Progenitor cell of endocrine pancreas (in vitro differentiated cells): ENCODE results near the gene PRMT7. TPM values are rescaled to one million over a fixed set of nuclear protein-coding genes. Genes with fewer than 3 reads are reported as not detected.

Source experiments
- DNase-seq: peaks from one replicate; pipeline ENCODE4 v3.0.0; 2021; ENCODE audit warnings: low spot score; ENCODE audit not compliant: unreplicated experiment
- H3K27ac Mint-ChIP-seq: 2 replicates; pipeline ENCODE4 v1.8.0; 2021; ENCODE audit warnings: mild to moderate bottlenecking, moderate library complexity, mixed read lengths
- H3K27me3 Mint-ChIP-seq: 2 replicates; pipeline ENCODE4 v1.8.0; 2021; ENCODE audit warnings: mixed read lengths
- H3K36me3 Mint-ChIP-seq: 2 replicates; pipeline ENCODE4 v1.8.0; 2022; ENCODE audit warnings: mixed read lengths; ENCODE audit not compliant: insufficient read depth
- H3K4me1 Mint-ChIP-seq: 2 replicates; pipeline ENCODE4 v1.8.0; 2021; ENCODE audit warnings: low read depth, mixed read lengths
- H3K4me3 Mint-ChIP-seq: 2 replicates; pipeline ENCODE4 v1.8.0; 2021; ENCODE audit warnings: low read depth, mild to moderate bottlenecking, moderate library complexity, mixed read lengths
- H3K9me3 Mint-ChIP-seq: 2 replicates; pipeline ENCODE4 v1.8.0; 2021; ENCODE audit warnings: low read depth, mixed read lengths
- total RNA-seq: library from RNA; stranded (reverse); gene quantifications from 2 replicates; pipeline ENCODE4 v1.2.1, GENCODE V29; 2021
- TF ChIP-seq, protein P1 (sequence below): fragments of 200-600 bp; sonication (generic); IDR thresholded peaks from one replicate; pipeline ENCODE4 v1.5.0; 2021; ENCODE audit warnings: antibody characterized with exemption, mild to moderate bottlenecking; ENCODE audit not compliant: unreplicated experiment

PRMT7 gene
- total RNA-seq, 1 donor from 2014 or later, result 60.0 TPM

DNA sequence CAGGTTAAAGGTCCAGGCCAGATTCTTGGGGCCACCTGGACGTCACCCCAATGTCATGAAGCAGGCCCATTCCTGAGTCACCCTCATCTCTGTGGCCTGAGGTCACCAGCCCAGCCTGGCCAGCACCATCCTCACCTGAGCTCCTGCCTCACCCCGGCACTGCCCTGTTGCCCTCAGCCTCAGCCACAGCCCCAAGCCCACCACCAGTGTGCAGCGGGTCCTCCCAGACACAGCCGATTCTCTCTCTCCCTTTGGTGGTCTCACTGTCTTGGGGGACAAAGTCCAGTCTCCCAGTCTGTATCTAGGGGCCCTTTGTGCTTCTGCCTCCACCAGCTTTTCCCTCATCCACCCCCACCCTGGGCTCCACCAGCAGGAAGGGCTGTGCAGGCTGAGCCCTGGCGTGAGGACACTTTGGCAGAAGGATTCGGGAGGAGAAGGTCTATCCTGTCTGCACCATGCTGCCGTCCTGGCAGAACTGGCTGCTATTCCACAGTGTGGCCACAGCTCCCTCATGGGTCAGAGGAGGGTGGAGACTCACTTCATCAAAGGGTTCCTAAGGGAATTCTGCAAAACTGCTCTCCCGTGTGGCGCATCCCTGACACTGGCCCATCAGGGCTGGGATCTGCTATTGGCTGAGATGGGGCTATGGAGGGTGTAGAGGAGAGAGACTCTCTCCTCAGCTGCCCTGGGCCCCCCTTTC, 64.3 kb downstream of the PRMT7 start:
- TF ChIP-seq, protein P1, sequence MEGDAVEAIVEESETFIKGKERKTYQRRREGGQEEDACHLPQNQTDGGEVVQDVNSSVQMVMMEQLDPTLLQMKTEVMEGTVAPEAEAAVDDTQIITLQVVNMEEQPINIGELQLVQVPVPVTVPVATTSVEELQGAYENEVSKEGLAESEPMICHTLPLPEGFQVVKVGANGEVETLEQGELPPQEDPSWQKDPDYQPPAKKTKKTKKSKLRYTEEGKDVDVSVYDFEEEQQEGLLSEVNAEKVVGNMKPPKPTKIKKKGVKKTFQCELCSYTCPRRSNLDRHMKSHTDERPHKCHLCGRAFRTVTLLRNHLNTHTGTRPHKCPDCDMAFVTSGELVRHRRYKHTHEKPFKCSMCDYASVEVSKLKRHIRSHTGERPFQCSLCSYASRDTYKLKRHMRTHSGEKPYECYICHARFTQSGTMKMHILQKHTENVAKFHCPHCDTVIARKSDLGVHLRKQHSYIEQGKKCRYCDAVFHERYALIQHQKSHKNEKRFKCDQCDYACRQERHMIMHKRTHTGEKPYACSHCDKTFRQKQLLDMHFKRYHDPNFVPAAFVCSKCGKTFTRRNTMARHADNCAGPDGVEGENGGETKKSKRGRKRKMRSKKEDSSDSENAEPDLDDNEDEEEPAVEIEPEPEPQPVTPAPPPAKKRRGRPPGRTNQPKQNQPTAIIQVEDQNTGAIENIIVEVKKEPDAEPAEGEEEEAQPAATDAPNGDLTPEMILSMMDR, result no peak
- Mint-ChIP-seq H3K9me3 (no peaks in the 10 kb centered on the region), H3K4me1 (peaks cover 32% of the 10 kb centered on the region), H3K36me3 (no peaks in the 10 kb centered on the region), H3K27ac (peak overlapping the region; percentile 49), H3K27me3 (peaks cover 22% of the 10 kb centered on the region), H3K4me3 (no peak overlapping the region)
- DNase-seq, result no peak

DNA sequence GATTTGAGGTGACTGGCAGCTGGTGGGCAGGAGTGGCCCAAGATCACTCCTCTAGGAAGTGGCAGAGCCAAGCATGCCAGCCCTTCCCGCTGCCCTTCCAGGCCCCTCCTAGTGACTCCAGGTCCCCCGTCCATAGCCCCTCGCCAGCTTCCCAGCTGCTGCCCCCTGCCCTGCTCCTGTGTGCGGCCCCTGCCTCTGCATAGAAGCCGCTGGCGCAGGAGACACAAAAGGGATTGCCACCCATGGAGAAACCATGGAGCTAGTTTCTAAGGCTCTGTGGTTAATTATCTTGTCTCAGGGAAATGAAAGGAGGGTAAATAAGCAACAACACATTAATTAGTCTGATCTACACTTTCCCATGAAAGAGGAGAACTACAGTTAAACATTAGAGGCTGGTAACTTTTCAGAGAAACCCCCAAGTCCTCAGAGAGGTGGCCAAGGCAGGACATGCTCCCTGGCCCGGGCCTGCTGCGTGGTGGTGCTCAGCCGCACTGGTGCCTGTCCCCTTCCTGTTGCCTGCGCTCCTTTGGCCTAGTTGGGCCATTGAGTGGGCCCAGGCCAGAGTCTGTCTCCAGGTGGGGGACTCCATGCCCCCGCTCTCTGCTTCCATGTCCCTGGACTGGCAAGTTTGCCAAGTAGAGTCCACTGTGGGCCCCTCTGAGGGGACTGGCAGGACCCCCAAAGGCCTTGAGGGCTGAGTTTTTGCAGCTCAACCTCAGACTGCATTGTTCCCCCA, 65.2 kb downstream of the PRMT7 start:
- Mint-ChIP-seq H3K9me3 (no peaks in the 10 kb centered on the region), H3K4me1 (peaks cover 31% of the 10 kb centered on the region), H3K27me3 (peaks cover 19% of the 10 kb centered on the region), H3K36me3 (no peaks in the 10 kb centered on the region), H3K4me3 (no peak overlapping the region), H3K27ac (no peak overlapping the region)
- TF ChIP-seq, protein P1, result no peak
- no peak for DNase-seq

DNA sequence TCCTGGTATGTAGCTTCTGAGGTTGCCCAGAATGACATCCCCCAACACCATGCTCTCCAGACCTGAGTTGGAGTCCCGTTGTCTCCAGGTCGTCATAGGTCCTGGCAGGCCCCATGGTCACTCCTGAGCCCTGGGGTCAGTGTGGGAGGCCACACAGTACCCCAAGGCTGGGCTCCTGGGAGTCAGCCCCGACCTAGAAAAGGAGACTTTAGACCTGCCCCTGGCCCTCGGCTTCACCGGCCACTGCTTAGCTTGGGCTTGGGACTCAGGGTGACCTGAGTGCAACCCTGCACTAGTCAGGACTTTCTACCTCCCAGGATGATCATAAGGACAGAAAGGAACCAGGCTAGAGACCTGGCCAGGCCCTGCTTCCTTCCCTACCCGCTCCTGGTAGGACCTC, 65.8 kb downstream of the PRMT7 start:
- TF ChIP-seq, protein P1, result no peak
- no peak overlapping the region for H3K4me3 Mint-ChIP-seq
- H3K27me3 Mint-ChIP-seq, result peaks cover 19% of the 10 kb centered on the region
- H3K36me3 Mint-ChIP-seq, result no peaks in the 10 kb centered on the region
- no peak for DNase-seq
- no peaks in the 10 kb centered on the region for H3K9me3 Mint-ChIP-seq
- H3K27ac Mint-ChIP-seq, result no peak overlapping the region
- peaks cover 31% of the 10 kb centered on the region for H3K4me1 Mint-ChIP-seq

DNA sequence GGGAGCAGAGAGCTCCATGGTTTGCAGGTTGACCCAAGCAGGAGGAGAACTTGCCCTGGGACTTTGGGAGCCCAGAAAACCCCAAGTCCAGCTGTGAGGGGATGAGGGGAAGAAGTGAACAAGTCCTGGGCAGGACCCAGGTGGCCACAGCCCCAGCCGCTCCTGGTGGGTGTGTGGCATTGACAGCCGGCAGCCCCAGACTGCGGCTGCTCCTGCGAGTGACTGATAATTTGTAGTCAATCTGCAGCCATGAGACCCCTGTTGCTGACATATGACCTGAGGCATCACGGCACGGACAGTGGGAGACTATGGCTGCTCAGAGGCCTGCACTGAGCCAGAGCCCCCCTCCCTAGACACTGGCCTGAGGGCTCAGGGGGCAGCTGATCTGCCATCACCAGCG, 66.4 kb downstream of the PRMT7 start:
- no peak overlapping the region for H3K4me3 Mint-ChIP-seq
- H3K4me1 Mint-ChIP-seq, result peaks cover 29% of the 10 kb centered on the region
- no peak overlapping the region for H3K27ac Mint-ChIP-seq
- no peaks in the 10 kb centered on the region for H3K36me3 Mint-ChIP-seq
- TF ChIP-seq, protein P1, result no peak
- no peaks in the 10 kb centered on the region for H3K9me3 Mint-ChIP-seq
- no peak for DNase-seq
- peaks cover 16% of the 10 kb centered on the region for H3K27me3 Mint-ChIP-seq

DNA sequence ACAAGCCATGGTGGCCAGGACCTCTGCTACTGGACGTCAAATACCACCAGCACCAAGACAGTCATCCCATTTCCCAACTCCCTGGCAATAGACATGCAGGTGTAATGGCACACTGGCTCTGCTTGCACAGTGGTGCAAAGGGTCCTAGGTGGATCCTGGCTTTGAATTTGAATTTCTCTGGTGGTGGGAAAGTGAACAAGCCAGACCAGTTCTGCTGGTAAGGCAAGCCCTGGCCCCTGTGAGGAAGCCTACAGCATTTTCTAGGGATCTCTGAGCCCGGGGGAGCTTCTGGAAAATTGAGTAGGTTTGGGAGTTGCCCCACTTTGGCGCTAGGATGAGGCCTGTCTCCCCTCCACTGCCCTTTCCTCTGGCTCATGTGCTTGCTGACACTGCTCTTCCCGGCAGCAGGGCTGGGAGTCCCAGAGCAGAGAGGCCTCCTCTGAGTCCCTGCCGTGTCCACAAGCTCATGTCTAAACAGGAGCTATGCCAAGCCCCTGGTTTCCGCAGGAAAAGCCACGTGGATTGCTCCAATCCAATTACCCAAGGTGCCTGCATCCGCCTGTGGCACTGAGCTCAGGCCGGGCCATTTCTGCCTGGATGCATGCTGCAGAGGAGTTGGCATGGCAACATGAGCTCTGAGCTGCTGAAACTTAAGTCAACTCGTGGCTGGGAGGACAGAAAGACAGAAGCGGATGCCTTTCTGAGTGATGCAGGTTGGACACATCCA, 67.0 kb downstream of the PRMT7 start:
- Mint-ChIP-seq H3K27me3 (peaks cover 16% of the 10 kb centered on the region), H3K27ac (no peak overlapping the region), H3K4me1 (peaks cover 25% of the 10 kb centered on the region), H3K4me3 (no peak overlapping the region), H3K36me3 (no peaks in the 10 kb centered on the region), H3K9me3 (no peaks in the 10 kb centered on the region)
- TF ChIP-seq, protein P1, result no peak
- DNase-seq, result no peak
